Neural cell (in vitro differentiated cells): ENCODE measurements around the gene MUC6. TPM values are rescaled to one million over a fixed set of nuclear protein-coding genes. Genes with fewer than 3 reads are reported as not detected.

ENCODE experiments used
- H2AFZ ChIP-seq: fragments of 200-600, 300-800 bp; sonication (generic), shearing (Covaris generic); 2 replicates; pipeline ENCODE4 v1.6.0; 2014; ENCODE audit warnings: low read depth, mild to moderate bottlenecking, antibody characterized with exemption, low read length, moderate library complexity
- H3F3A ChIP-seq: fragments of 200-600 bp; shearing (Covaris generic); 2 replicates; pipeline ENCODE4 v1.6.1; 2016; ENCODE audit warnings: mild to moderate bottlenecking, moderate library complexity, mixed read lengths, antibody characterized with exemption, low read length; ENCODE audit not compliant: insufficient read depth, poor library complexity, severe bottlenecking
- H3K27ac ChIP-seq: fragments of 200-600, 300-800 bp; sonication (generic), shearing (Covaris generic); 2 replicates; pipeline ENCODE4 v1.5.1; 2014; ENCODE audit warnings: mild to moderate bottlenecking, low read length, moderate library complexity
- H3K27me3 ChIP-seq: fragments of 300-800, 200-600 bp; sonication (generic), shearing (Covaris generic); 2 replicates; pipeline ENCODE4 v1.6.0; 2014; ENCODE audit warnings: mild to moderate bottlenecking, low read depth, low read length, moderate library complexity; ENCODE audit not compliant: insufficient read depth
- H3K36me3 ChIP-seq: fragments of 300-800, 200-600 bp; sonication (generic), shearing (Covaris generic); 2 replicates; pipeline ENCODE4 v1.5.1; 2014; ENCODE audit warnings: mild to moderate bottlenecking, antibody characterized with exemption, low read length, moderate library complexity; ENCODE audit not compliant: insufficient read depth
- H3K4me2 ChIP-seq: fragments of 300-800, 200-600 bp; sonication (generic), shearing (Covaris generic); 2 replicates; pipeline ENCODE4 v1.6.0; 2014; ENCODE audit warnings: mild to moderate bottlenecking, low read length
- H3K4me3 ChIP-seq: fragments of 300-800, 200-600 bp; sonication (generic), shearing (Covaris generic); 2 replicates; pipeline ENCODE4 v1.5.1; 2014; ENCODE audit warnings: mild to moderate bottlenecking, low read length, moderate library complexity
- H3K79me2 ChIP-seq: fragments of 200-600 bp; shearing (Covaris generic); replicated peaks from 2 replicates; pipeline ENCODE4 v1.6.0; 2014; ENCODE audit warnings: mild to moderate bottlenecking, low read length, moderate library complexity; ENCODE audit not compliant: insufficient read depth
- H3K9ac ChIP-seq: fragments of 300-800, 200-600 bp; sonication (generic), shearing (Covaris generic); 2 replicates; pipeline ENCODE4 v1.6.1; 2016; ENCODE audit warnings: mild to moderate bottlenecking, low read length, mixed read lengths
- H3K9me2 ChIP-seq: fragments of 200-600 bp; shearing (Covaris generic); 2 replicates; pipeline ENCODE4 v1.6.1; 2016; ENCODE audit warnings: mild to moderate bottlenecking, low read length, mixed read lengths; ENCODE audit not compliant: insufficient read depth
- H3K9me3 ChIP-seq: fragments of 200-600, 300-800 bp; sonication (generic), shearing (Covaris generic); 2 replicates; pipeline ENCODE4 v1.6.1; 2016; ENCODE audit warnings: mild to moderate bottlenecking, mixed run types, low read length, moderate library complexity, mixed read lengths
- H4K20me1 ChIP-seq: fragments of 200-600 bp; shearing (Covaris generic); 2 replicates; pipeline ENCODE4 v1.6.1; 2016; ENCODE audit warnings: mild to moderate bottlenecking, mixed run types; ENCODE audit not compliant: insufficient read depth
- CTCF ChIP-seq: fragments of 450-650 bp; IDR thresholded peaks from 2 replicates; pipeline ENCODE4 v1.5.1; 2014; ENCODE audit warnings: antibody characterized with exemption, mild to moderate bottlenecking, moderate library complexity; ENCODE audit not compliant: poor library complexity, severe bottlenecking
- EP300 ChIP-seq: fragments of 450-650 bp; conservative IDR thresholded peaks from 2 replicates; pipeline ENCODE4 v1.6.1; 2014; ENCODE audit warnings: antibody characterized with exemption, mild to moderate bottlenecking, moderate library complexity; ENCODE audit not compliant: poor library complexity, severe bottlenecking
- EZH2 ChIP-seq: fragments of 200-600, 300-800 bp; shearing (Covaris generic), sonication (generic); IDR thresholded peaks from 2 replicates; pipeline ENCODE4 v1.6.1; 2014; ENCODE audit warnings: antibody characterized with exemption, low read length, borderline replicate concordance, mild to moderate bottlenecking; ENCODE audit not compliant: insufficient read depth, poor library complexity, severe bottlenecking
- MXI1 ChIP-seq: fragments of 450-650 bp; conservative IDR thresholded peaks from 2 replicates; pipeline ENCODE4 v1.6.1; 2014; ENCODE audit warnings: antibody characterized with exemption, mild to moderate bottlenecking; ENCODE audit not compliant: poor library complexity, severe bottlenecking
- POLR2AphosphoS5 ChIP-seq: IDR thresholded peaks from 2 replicates; pipeline ENCODE4 v1.6.1; 2012
- RAD21 ChIP-seq: fragments of 450-650 bp; conservative IDR thresholded peaks from 2 replicates; pipeline ENCODE4 v1.6.1; 2014; ENCODE audit warnings: antibody characterized with exemption, mild to moderate bottlenecking, moderate library complexity
- REST ChIP-seq: IDR thresholded peaks from 2 replicates; pipeline ENCODE4 v1.6.1; 2012; ENCODE audit warnings: borderline replicate concordance
- SMC3 ChIP-seq: fragments of 450-650 bp; conservative IDR thresholded peaks from 2 replicates; pipeline ENCODE4 v1.6.1; 2014; ENCODE audit warnings: antibody characterized with exemption, mild to moderate bottlenecking, moderate library complexity; ENCODE audit not compliant: poor library complexity
- TAF1 ChIP-seq: IDR thresholded peaks from 2 replicates; pipeline ENCODE4 v1.6.1; 2012; ENCODE audit warnings: low read depth
- polyA plus RNA-seq: library from polyadenylated mRNA; depleted of rRNA; stranded (reverse); fragments of >200 nt; gene quantifications from 2 replicates; pipeline ENCODE4 v1.2.3, GENCODE V29; 2014

The MUC6 gene
- polyA plus RNA-seq, 1 donor from 2014 or later = not detected

GRCh38 chr11:1033016-1033798 is 3.3 kb downstream of the MUC6 start:
- H3K4me2 ChIP-seq = no peak overlapping the region

More at GRCh38 chr11:1033016-1033798, 3.3 kb downstream of the MUC6 start:
- no peak overlapping the region for H3K4me3 ChIP-seq
- H4K20me1 ChIP-seq = no peaks in the 10 kb centered on the region
- no peaks in the 10 kb centered on the region for H3K9me3 ChIP-seq
- H3K79me2 ChIP-seq = no peaks in the 10 kb centered on the region
- H3K9me2 ChIP-seq = no peaks in the 10 kb centered on the region
- TF ChIP-seq RAD21 (no peak), SMC3 (no peak), POLR2AphosphoS5 (no peak), EZH2 (no peak), CTCF (no peak), EP300 (no peak), MXI1 (no peak), TAF1 (no peak), REST (no peak)
- H3K9ac ChIP-seq = no peak overlapping the region
- H3K36me3 ChIP-seq = no peaks in the 10 kb centered on the region
- H3F3A ChIP-seq = no peaks in the 10 kb centered on the region
- no peak overlapping the region for H2AFZ ChIP-seq
- H3K27me3 ChIP-seq = no peaks in the 10 kb centered on the region
- H3K27ac ChIP-seq = no peak overlapping the region
